Right atrium auricular region (tissue), 2 donors: ENCODE data around the gene ZNF771. TPM values are rescaled to one million over a fixed set of nuclear protein-coding genes. Genes with fewer than 3 reads are reported as not detected.
A peak's percentile ranks its signal among the peaks of the same experiment; 100 is the strongest.
"Not testable (repeated sequence)": the region's sequence is repeated elsewhere in the genome, so short reads cannot be mapped to it uniquely, and the experiment has no call there.

Experiments used
- DNase-seq: peaks from one replicate; pipeline ENCODE4 v3.0.0-alpha.2; 2019; ENCODE audit warnings: low spot score
- H3K27ac ChIP-seq, 2 donors: fragments of 200-600 bp; sonication (generic); 1 replicate in 1 of 2; 2 replicates in 1 of 2; pipeline ENCODE4 v1.5.1; 2016 to 2019
- H3K27me3 ChIP-seq, 2 donors: fragments of 200-600 bp; sonication (generic); one replicate each; pipeline versions ENCODE4 v1.5.1 to v1.6.0; 2017 to 2019
- H3K36me3 ChIP-seq: fragments of 200-600 bp; sonication (generic); one replicate; pipeline ENCODE4 v1.5.1; 2016
- H3K4me1 ChIP-seq, 2 donors: fragments of 200-600 bp; sonication (generic); one replicate each; pipeline versions ENCODE4 v1.5.1 to v1.6.0; 2017 to 2019
- H3K4me3 ChIP-seq, 2 donors: fragments of 200-600 bp; sonication (generic); 1 replicate in 1 of 2; 2 replicates in 1 of 2; pipeline ENCODE4 v1.5.1; 2017 to 2019; ENCODE audit warnings: mild to moderate bottlenecking in 1 of 2, moderate library complexity in 1 of 2
- H3K9me3 ChIP-seq, 2 donors: fragments of 200-600 bp; sonication (generic); one replicate each; pipeline ENCODE4 v1.5.1; 2019
- CTCF ChIP-seq, 2 donors: fragments of 200-600 bp; sonication (generic); IDR thresholded peaks; one replicate each; pipeline ENCODE4 v1.5.1; 2019; ENCODE audit warnings: antibody characterized with exemption in 2 of 2
- total RNA-seq, 2 donors: library from RNA; depleted of rRNA; stranded (reverse); fragments of >200 nt; gene quantifications; one replicate each; pipeline ENCODE4 v1.1.0, GENCODE V29; 2016

Gene ZNF771
- total RNA-seq, 2 donors from 2014 or later = 13.0 to 14.3 TPM

- Histone ChIP-seq H3K27me3 (no peaks in the 10 kb centered on the region), H3K4me3 (peak overlapping the region; percentile 95 to 98), H3K27ac (peak overlapping the region; percentile 96 to 99), H3K9me3 (no peaks in the 10 kb centered on the region), H3K4me1 (peaks cover 0 to 18% of the 10 kb centered on the region in 2 donors), H3K36me3 (peaks cover 15% of the 10 kb centered on the region)
- DNase-seq = no peak
- TF ChIP-seq CTCF (IDR thresholded peaks at IDR 0.05) = no peak
Measured at GRCh38 chr16:30446203-30446595, 38.8 kb downstream of the ZNF771 start.

- H3K9me3 ChIP-seq = no peaks in the 10 kb centered on the region
- no peak overlapping the region for H3K27ac ChIP-seq
- peaks cover 15% of the 10 kb centered on the region for H3K36me3 ChIP-seq
- no peak for DNase-seq
- peaks cover 0 to 18% of the 10 kb centered on the region in 2 donors for H3K4me1 ChIP-seq
- no peak for TF ChIP-seq CTCF (IDR thresholded peaks at IDR 0.05)
- no peaks in the 10 kb centered on the region for H3K27me3 ChIP-seq
- no peak overlapping the region for H3K4me3 ChIP-seq
Measured at GRCh38 chr16:30447512-30448226, 40.3 kb downstream of the ZNF771 start.

- Histone ChIP-seq H3K27ac (no peak overlapping the region), H3K27me3 (no peaks in the 10 kb centered on the region), H3K4me1 (peaks cover 0 to 16% of the 10 kb centered on the region in 2 donors), H3K36me3 (peaks cover 5% of the 10 kb centered on the region), H3K4me3 (no peak overlapping the region), H3K9me3 (no peaks in the 10 kb centered on the region)
- no peak for TF ChIP-seq CTCF (IDR thresholded peaks at IDR 0.05)
- no peak for DNase-seq
Measured at GRCh38 chr16:30449116-30449435, 41.7 kb downstream of the ZNF771 start.

GRCh38 chr16:30452709-30453580 lies 45.5 kb downstream of the ZNF771 start:
- DNase-seq, H3K9me3 ChIP-seq, H3K27ac ChIP-seq, H3K4me3 ChIP-seq, H3K36me3 ChIP-seq, H3K27me3 ChIP-seq, H3K4me1 ChIP-seq: not testable (repeated sequence)

- Histone ChIP-seq H3K27me3 (no peaks in the 10 kb centered on the region), H3K27ac (no peak overlapping the region), H3K36me3 (no peaks in the 10 kb centered on the region), H3K4me1 (no peaks in the 10 kb centered on the region), H3K9me3 (no peaks in the 10 kb centered on the region), H3K4me3 (no peak overlapping the region)
- no peak for DNase-seq
- no peak for TF ChIP-seq CTCF (IDR thresholded peaks at IDR 0.05)
Measured at GRCh38 chr16:30456302-30456701, 48.9 kb downstream of the ZNF771 start.

GRCh38 chr16:30457256-30457655 lies 49.9 kb downstream of the ZNF771 start:
- DNase-seq = no peak
- no peak for TF ChIP-seq CTCF (IDR thresholded peaks at IDR 0.05)
- Histone ChIP-seq H3K9me3 (no peaks in the 10 kb centered on the region), H3K4me1 (no peaks in the 10 kb centered on the region), H3K4me3 (no peak overlapping the region), H3K36me3 (no peaks in the 10 kb centered on the region), H3K27me3 (no peaks in the 10 kb centered on the region), H3K27ac (no peak overlapping the region)
